ENCODE data around the gene SMARCA2.

Gene SMARCA2

GRCh38 chr9:1989500-1989899, 25.6 kb upstream of the SMARCA2 start:
- TF ChIP-seq CTCF (IDR thresholded peaks at IDR 0.05; ENCODE audit: insufficient read depth, low read length, poor library complexity, severe bottlenecking) = no peak
- Histone ChIP-seq H3K36me3 (ENCODE audit: control insufficient read depth, insufficient read depth, low read length) (no peaks in the 10 kb centered on the region), H3K27me3 (replicated peaks; ENCODE audit: control insufficient read depth, insufficient read depth, low read length) (no peaks in the 10 kb centered on the region), H3K4me3 (replicated peaks; ENCODE audit: low read depth, low read length) (no peak overlapping the region)
- DNase-seq (ENCODE audit: extremely low read depth, insufficient read length) = no peak

GRCh38 chr9:1994180-1994579, 21.0 kb upstream of the SMARCA2 start:
- Histone ChIP-seq H3K27me3 (replicated peaks; ENCODE audit: control insufficient read depth, insufficient read depth, low read length) (no peaks in the 10 kb centered on the region), H3K4me3 (replicated peaks; ENCODE audit: low read depth, low read length) (no peak overlapping the region), H3K36me3 (ENCODE audit: control insufficient read depth, insufficient read depth, low read length) (no peaks in the 10 kb centered on the region)
- no peak for TF ChIP-seq CTCF (IDR thresholded peaks at IDR 0.05; ENCODE audit: insufficient read depth, low read length, poor library complexity, severe bottlenecking)
- DNase-seq (ENCODE audit: extremely low read depth, insufficient read length) = no peak

- no peak for DNase-seq (ENCODE audit: extremely low read depth, insufficient read length)
- no peak for TF ChIP-seq CTCF (IDR thresholded peaks at IDR 0.05; ENCODE audit: insufficient read depth, low read length, poor library complexity, severe bottlenecking)
- H3K4me3 ChIP-seq (replicated peaks; ENCODE audit: low read depth, low read length) = no peak overlapping the region
- no peaks in the 10 kb centered on the region for H3K27me3 ChIP-seq (replicated peaks; ENCODE audit: control insufficient read depth, insufficient read depth, low read length)
- no peaks in the 10 kb centered on the region for H3K36me3 ChIP-seq (ENCODE audit: control insufficient read depth, insufficient read depth, low read length)
These were observed 20.1 kb upstream of the SMARCA2 start for GRCh38 chr9:1995084-1995483.

GRCh38 chr9:1996156-1996555, 19.0 kb upstream of the SMARCA2 start:
- no peak for TF ChIP-seq CTCF (IDR thresholded peaks at IDR 0.05; ENCODE audit: insufficient read depth, low read length, poor library complexity, severe bottlenecking)
- Histone ChIP-seq H3K27me3 (replicated peaks; ENCODE audit: control insufficient read depth, insufficient read depth, low read length) (no peaks in the 10 kb centered on the region), H3K36me3 (ENCODE audit: control insufficient read depth, insufficient read depth, low read length) (no peaks in the 10 kb centered on the region), H3K4me3 (replicated peaks; ENCODE audit: low read depth, low read length) (no peak overlapping the region)
- no peak for DNase-seq (ENCODE audit: extremely low read depth, insufficient read length)

- H3K27me3 ChIP-seq (replicated peaks; ENCODE audit: control insufficient read depth, insufficient read depth, low read length) = no peaks in the 10 kb centered on the region
- H3K4me3 ChIP-seq (replicated peaks; ENCODE audit: low read depth, low read length) = no peak overlapping the region
- H3K36me3 ChIP-seq (ENCODE audit: control insufficient read depth, insufficient read depth, low read length) = no peaks in the 10 kb centered on the region
- TF ChIP-seq CTCF (IDR thresholded peaks at IDR 0.05; ENCODE audit: insufficient read depth, low read length, poor library complexity, severe bottlenecking) = no peak
- no peak for DNase-seq (ENCODE audit: extremely low read depth, insufficient read length)
These were observed 17.5 kb upstream of the SMARCA2 start for GRCh38 chr9:1997646-1998045.

- H3K36me3 ChIP-seq (ENCODE audit: control insufficient read depth, insufficient read depth, low read length) = no peaks in the 10 kb centered on the region
- no peak for TF ChIP-seq CTCF (IDR thresholded peaks at IDR 0.05; ENCODE audit: insufficient read depth, low read length, poor library complexity, severe bottlenecking)
These were observed 17.0 kb upstream of the SMARCA2 start for GRCh38 chr9:1998111-1998510.

More at GRCh38 chr9:1998111-1998510, 17.0 kb upstream of the SMARCA2 start:
- DNase-seq (ENCODE audit: extremely low read depth, insufficient read length) = no peak
- H3K4me3 ChIP-seq (replicated peaks; ENCODE audit: low read depth, low read length) = no peak overlapping the region
- no peaks in the 10 kb centered on the region for H3K27me3 ChIP-seq (replicated peaks; ENCODE audit: control insufficient read depth, insufficient read depth, low read length)
